GM23338 (cell line): Measurements from ENCODE around the gene TAF4. TPM values are rescaled to one million over a fixed set of nuclear protein-coding genes. Genes with fewer than 3 reads are reported as not detected.

ENCODE experiments used
- ATAC-seq: fragments of 200-7000 bp; cut with Tn5 transposase; 3 replicates; pipeline ENCODE4 v1.9.1; 2020
- DNase-seq: peaks from one replicate; pipeline ENCODE4 v3.0.0-alpha.2; 2015; ENCODE audit warnings: low spot score
- H2AFZ ChIP-seq: fragments of 200-600 bp; sonication (generic); 2 replicates; pipeline ENCODE4 v1.8.0; 2016; ENCODE audit warnings: antibody characterized with exemption, mild to moderate bottlenecking, moderate library complexity
- H3F3A ChIP-seq: fragments of 200-600 bp; sonication (generic); replicated peaks from 2 replicates; pipeline ENCODE4 v1.8.0; 2017; ENCODE audit warnings: antibody characterized with exemption, mixed run types, low read depth
- H3K27ac ChIP-seq: fragments of 200-600 bp; sonication (generic); 2 replicates; pipeline ENCODE4 v1.6.1; 2016; ENCODE audit warnings: low read depth
- H3K27me3 ChIP-seq: fragments of 200-600 bp; sonication (generic); 2 replicates; pipeline ENCODE4 v1.8.0; 2016; ENCODE audit warnings: mild to moderate bottlenecking, mixed run types, moderate library complexity; ENCODE audit not compliant: insufficient read depth
- H3K36me3 ChIP-seq: fragments of 200-600 bp; sonication (generic); 2 replicates; pipeline ENCODE4 v1.8.0; 2016; ENCODE audit warnings: mild to moderate bottlenecking; ENCODE audit not compliant: insufficient read depth
- H3K4me1 ChIP-seq: fragments of 200-600 bp; sonication (generic); 2 replicates; pipeline ENCODE4 v1.8.0; 2016; ENCODE audit warnings: mild to moderate bottlenecking, moderate library complexity; ENCODE audit not compliant: insufficient read depth
- H3K4me2 ChIP-seq: fragments of 200-600 bp; sonication (generic); 2 replicates; pipeline ENCODE4 v1.7.1; 2017; ENCODE audit warnings: mixed run types
- H3K4me3 ChIP-seq: fragments of 200-600 bp; sonication (generic); 2 replicates; pipeline ENCODE4 v1.6.1; 2016; ENCODE audit warnings: mixed run types
- H3K79me2 ChIP-seq: fragments of 200-600 bp; sonication (generic); replicated peaks from 2 replicates; pipeline ENCODE4 v1.8.0; 2017; ENCODE audit warnings: mild to moderate bottlenecking; ENCODE audit not compliant: insufficient read depth
- H3K9me2 ChIP-seq: fragments of 200-600 bp; sonication (generic); 2 replicates; pipeline ENCODE4 v1.8.0; 2017; ENCODE audit not compliant: insufficient read depth
- H4K20me1 ChIP-seq: fragments of 200-600 bp; sonication (generic); replicated peaks from 2 replicates; pipeline ENCODE4 v1.8.0; 2017; ENCODE audit warnings: mild to moderate bottlenecking; ENCODE audit not compliant: insufficient read depth
- H3K27ac Mint-ChIP-seq: 2 replicates; pipeline ENCODE4 v1.8.0; 2020; ENCODE audit warnings: inconsistent platforms, mild to moderate bottlenecking, moderate library complexity, mixed read lengths
- H3K27me3 Mint-ChIP-seq: 3 replicates; pipeline ENCODE4 v1.8.0; 2022; ENCODE audit warnings: low read depth, mild to moderate bottlenecking, moderate library complexity, mixed read lengths, inconsistent platforms; ENCODE audit not compliant: insufficient read depth, poor library complexity
- H3K36me3 Mint-ChIP-seq: 3 replicates; pipeline ENCODE4 v1.8.0; 2021; ENCODE audit warnings: low read depth, mild to moderate bottlenecking, inconsistent platforms, moderate library complexity, mixed read lengths
- H3K4me1 Mint-ChIP-seq: 3 replicates; pipeline ENCODE4 v1.8.0; 2020; ENCODE audit warnings: mild to moderate bottlenecking, inconsistent platforms, mixed read lengths
- H3K4me3 Mint-ChIP-seq: 3 replicates; pipeline ENCODE4 v1.8.0; 2021; ENCODE audit warnings: moderate library complexity, mild to moderate bottlenecking, inconsistent platforms, mixed read lengths
- H3K9me3 Mint-ChIP-seq: 3 replicates; pipeline ENCODE4 v1.8.0; 2020; ENCODE audit warnings: moderate library complexity, mild to moderate bottlenecking, inconsistent platforms, mixed read lengths
- CREB1 ChIP-seq: fragments of 250-450 bp; sonication (Bioruptor Pico); IDR thresholded peaks from 2 replicates; pipeline ENCODE4 v1.5.0; 2020; ENCODE audit warnings: low read depth, mild to moderate bottlenecking, moderate library complexity
- CTCF ChIP-seq, 2 experiments: fragments of 200-600 bp in 1 of 2; sonication (generic) in 1 of 2; conservative IDR thresholded peaks; 2 replicates each; pipeline versions ENCODE4 v1.5.1 to v1.6.1; 2016 to 2017; ENCODE audit warnings: antibody characterized with exemption in 2 of 2, low read depth in 2 of 2, mild to moderate bottlenecking in 2 of 2, moderate library complexity in 1 of 2
- EZH2 ChIP-seq: fragments of 200-600 bp; sonication (generic); IDR thresholded peaks from one replicate; pipeline ENCODE4 v1.8.0; 2017; ENCODE audit warnings: antibody characterized with exemption, mild to moderate bottlenecking, low read depth; ENCODE audit not compliant: unreplicated experiment
- EZH2phosphoT487 ChIP-seq: fragments of 200-600 bp; sonication (generic); IDR thresholded peaks from one replicate; pipeline ENCODE4 v1.8.1; 2018; ENCODE audit warnings: antibody characterized with exemption; ENCODE audit not compliant: unreplicated experiment
- JUNB ChIP-seq: IDR thresholded peaks from one replicate; pipeline ENCODE4 v1.6.1; 2016; ENCODE audit warnings: antibody characterized with exemption; ENCODE audit not compliant: unreplicated experiment
- POLR2AphosphoS5 ChIP-seq: IDR thresholded peaks from 2 replicates; pipeline ENCODE4 v1.6.1; 2016; ENCODE audit warnings: antibody characterized with exemption, low read depth
- STAT1 ChIP-seq: IDR thresholded peaks from one replicate; pipeline ENCODE4 v1.6.1; 2016; ENCODE audit warnings: antibody characterized with exemption; ENCODE audit not compliant: unreplicated experiment
- ZNF114 ChIP-seq: fragments of 250-450 bp; sonication (Bioruptor Pico); IDR thresholded peaks from 2 replicates; pipeline ENCODE4 v1.5.0; 2020; ENCODE audit warnings: mild to moderate bottlenecking, moderate library complexity
- ZNF331 ChIP-seq: fragments of 250-450 bp; sonication (Bioruptor Pico); IDR thresholded peaks from 2 replicates; pipeline ENCODE4 v1.5.0; 2020; ENCODE audit warnings: low read depth, mild to moderate bottlenecking, moderate library complexity
- ZNF462 ChIP-seq: fragments of 250-450 bp; sonication (Bioruptor Pico); IDR thresholded peaks from 2 replicates; pipeline ENCODE4 v1.5.0; 2020; ENCODE audit warnings: mild to moderate bottlenecking, moderate library complexity
- polyA plus RNA-seq: library from polyadenylated mRNA; unstranded; fragments of >200 nt; fragmentation: Nextera tagmentation; extraction: Ambion mirVana; gene quantifications from 2 replicates; pipeline ENCODE4 v1.2.1, GENCODE V29; 2016
- total RNA-seq: library from RNA; depleted of rRNA; stranded (reverse); fragments of >200 nt; shearing (Covaris generic); gene quantifications from 2 replicates; pipeline ENCODE4 v1.2.3, GENCODE V29; 2014

TAF4 gene
- total and polyA plus RNA-seq, 2 experiments from 2014 or later = 7.2 to 60.0 TPM

GRCh38 chr20:61939691-61940360 is 125.9 kb downstream of the TAF4 start:
- Histone ChIP-seq H2AFZ (no peak overlapping the region), H3K27ac (no peak overlapping the region), H3K27me3 (no peaks in the 10 kb centered on the region), H3K36me3 (no peaks in the 10 kb centered on the region), H3K4me1 (no peaks in the 10 kb centered on the region), H3F3A (no peaks in the 10 kb centered on the region), H3K79me2 (no peaks in the 10 kb centered on the region), H3K9me2 (no peaks in the 10 kb centered on the region), H4K20me1 (no peaks in the 10 kb centered on the region), H3K4me3 (no peak overlapping the region), H3K4me2 (no peak overlapping the region)
- ATAC-seq (no peak), DNase-seq (no peak)
- H3K9me3 Mint-ChIP-seq = no peaks in the 10 kb centered on the region
- H3K27ac Mint-ChIP-seq = no peak overlapping the region
- no peak for TF ChIP-seq CTCF (conservative IDR thresholded peaks at IDR 0.05; ENCODE audit: low read depth in 2 of 2)
- TF ChIP-seq ZNF462 (CRISPR knock-in tag) = no peak
- no peak for TF ChIP-seq EZH2phosphoT487
- no peak for TF ChIP-seq STAT1
- TF ChIP-seq EZH2 = no peak
- no peak for TF ChIP-seq POLR2AphosphoS5
- TF ChIP-seq ZNF114 (CRISPR knock-in tag) = no peak
- TF ChIP-seq CREB1 (CRISPR knock-in tag) = no peak
- no peak for TF ChIP-seq JUNB
- no peak for TF ChIP-seq ZNF331
- peaks cover 22% of the 10 kb centered on the region for H3K4me1 Mint-ChIP-seq
- H3K27me3 Mint-ChIP-seq = peaks cover 4% of the 10 kb centered on the region
- no peak overlapping the region for H3K4me3 Mint-ChIP-seq
- H3K36me3 Mint-ChIP-seq = no peaks in the 10 kb centered on the region
